ES-I3 (cell line): ENCODE measurements around the gene SMARCAL1.
"Not testable (repeated sequence)": the region's sequence is repeated elsewhere in the genome, so short reads cannot be mapped to it uniquely, and the experiment has no call there.

Experiments used
- H3K36me3 ChIP-seq: 2 replicates; pipeline ENCODE4 v1.6.1; 2013; ENCODE audit warnings: mild to moderate bottlenecking, low read length, control low read depth, moderate library complexity; ENCODE audit not compliant: insufficient read depth
- H3K4me1 ChIP-seq: 2 replicates; pipeline ENCODE4 v1.6.1; 2013; ENCODE audit warnings: mild to moderate bottlenecking, control low read depth, low read length; ENCODE audit not compliant: insufficient read depth
- H3K9ac ChIP-seq: 2 replicates; pipeline ENCODE4 v1.6.1; 2013; ENCODE audit warnings: low read depth, mild to moderate bottlenecking, low read length, moderate library complexity
- H3K9me3 ChIP-seq: 2 replicates; pipeline ENCODE4 v1.6.1; 2013; ENCODE audit warnings: mild to moderate bottlenecking, low read length, moderate library complexity; ENCODE audit not compliant: control insufficient read depth, insufficient read depth

SMARCAL1 gene

GRCh38 chr2:216502381-216503158 is 90.3 kb downstream of the SMARCAL1 start:
- no peaks in the 10 kb centered on the region for H3K9me3 ChIP-seq

DNA sequence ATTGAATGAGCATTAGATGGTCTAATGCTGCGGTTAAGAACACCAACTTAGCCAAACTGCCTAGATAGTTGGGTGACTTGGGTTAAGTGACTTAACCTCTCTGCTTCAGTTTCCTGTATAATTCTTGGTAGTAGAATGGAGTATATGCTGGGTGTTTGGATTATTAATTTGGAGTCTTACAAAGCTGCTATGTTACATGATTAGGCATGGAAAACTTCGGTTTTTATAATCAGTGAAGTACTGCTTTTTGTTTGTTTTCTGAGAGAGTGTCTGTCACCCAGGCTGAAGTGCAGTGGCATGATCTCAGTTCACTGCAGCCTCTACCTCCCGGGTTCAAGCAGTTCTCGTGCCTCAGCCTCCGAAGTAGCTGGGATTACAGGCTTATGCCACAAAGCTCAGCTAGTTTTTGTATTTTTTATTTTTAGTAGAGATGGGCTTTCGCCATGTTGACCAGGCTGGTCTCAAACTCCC is 90.9 kb downstream of the SMARCAL1 start:
- no peak overlapping the region for H3K9ac ChIP-seq
- H3K4me1 ChIP-seq = peaks cover 12% of the 10 kb centered on the region
- H3K36me3 ChIP-seq = peaks cover 51% of the 10 kb centered on the region
- H3K9me3 ChIP-seq = no peaks in the 10 kb centered on the region

More at GRCh38 chr2:216502381-216503158, 90.3 kb downstream of the SMARCAL1 start:
- H3K4me1 ChIP-seq = peaks cover 12% of the 10 kb centered on the region
- no peak overlapping the region for H3K9ac ChIP-seq
- peaks cover 49% of the 10 kb centered on the region for H3K36me3 ChIP-seq

DNA sequence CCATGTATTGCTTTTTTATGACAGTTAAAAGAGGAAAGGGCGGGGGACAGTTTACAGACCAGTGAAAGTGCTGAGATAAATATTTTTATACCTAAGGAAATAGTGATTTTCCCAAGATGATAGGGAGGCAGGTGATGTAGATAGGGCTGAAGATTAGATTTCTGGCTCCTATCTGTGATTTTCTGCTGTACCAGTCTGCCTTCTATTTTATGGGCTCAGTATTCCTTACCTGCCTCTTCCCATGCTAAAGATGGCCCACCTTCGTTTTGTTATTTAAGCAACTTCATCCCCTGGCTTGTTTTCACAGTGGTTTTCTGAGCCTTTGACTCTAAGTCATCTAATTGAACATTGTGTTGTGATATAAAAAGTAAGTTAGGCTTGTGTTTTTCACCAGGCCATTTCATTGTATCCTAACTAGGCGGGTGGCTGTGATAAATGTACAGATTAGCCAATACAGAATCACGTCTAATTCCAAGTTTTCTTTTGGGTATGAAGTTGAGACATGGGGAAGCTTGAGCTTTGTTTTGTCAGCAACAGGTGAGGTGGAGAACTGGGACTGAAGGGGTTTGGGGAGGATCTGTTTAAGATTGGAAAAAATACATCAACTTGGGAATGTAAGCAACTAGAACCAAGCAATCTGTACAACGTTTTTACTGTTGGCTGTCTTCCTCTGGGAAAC is 91.6 kb downstream of the SMARCAL1 start:
- Histone ChIP-seq H3K9me3 (no peaks in the 10 kb centered on the region), H3K4me1 (peaks cover 12% of the 10 kb centered on the region), H3K36me3 (peaks cover 53% of the 10 kb centered on the region), H3K9ac (no peak overlapping the region)

DNA sequence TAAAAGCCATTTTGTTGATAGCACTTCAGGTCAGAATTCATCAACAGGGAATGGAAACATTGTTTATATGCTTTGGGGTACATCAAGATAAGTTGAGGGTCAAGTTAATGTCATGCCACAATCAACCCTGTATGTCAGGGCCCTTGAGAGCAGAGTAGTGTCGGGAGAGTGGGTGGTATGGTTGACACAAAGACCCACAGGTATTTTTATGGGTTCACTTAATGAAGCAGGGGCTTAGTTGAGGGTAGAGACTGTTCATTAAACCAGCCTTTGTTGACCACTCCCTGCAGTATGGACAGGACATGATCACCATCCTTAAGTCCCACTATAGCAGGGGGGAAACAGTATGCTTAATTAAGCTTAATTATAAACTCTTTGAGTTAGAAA is 92.1 kb downstream of the SMARCAL1 start:
- Histone ChIP-seq H3K9me3 (no peaks in the 10 kb centered on the region), H3K36me3 (peaks cover 48% of the 10 kb centered on the region), H3K9ac (no peak overlapping the region), H3K4me1 (peaks cover 12% of the 10 kb centered on the region)

DNA sequence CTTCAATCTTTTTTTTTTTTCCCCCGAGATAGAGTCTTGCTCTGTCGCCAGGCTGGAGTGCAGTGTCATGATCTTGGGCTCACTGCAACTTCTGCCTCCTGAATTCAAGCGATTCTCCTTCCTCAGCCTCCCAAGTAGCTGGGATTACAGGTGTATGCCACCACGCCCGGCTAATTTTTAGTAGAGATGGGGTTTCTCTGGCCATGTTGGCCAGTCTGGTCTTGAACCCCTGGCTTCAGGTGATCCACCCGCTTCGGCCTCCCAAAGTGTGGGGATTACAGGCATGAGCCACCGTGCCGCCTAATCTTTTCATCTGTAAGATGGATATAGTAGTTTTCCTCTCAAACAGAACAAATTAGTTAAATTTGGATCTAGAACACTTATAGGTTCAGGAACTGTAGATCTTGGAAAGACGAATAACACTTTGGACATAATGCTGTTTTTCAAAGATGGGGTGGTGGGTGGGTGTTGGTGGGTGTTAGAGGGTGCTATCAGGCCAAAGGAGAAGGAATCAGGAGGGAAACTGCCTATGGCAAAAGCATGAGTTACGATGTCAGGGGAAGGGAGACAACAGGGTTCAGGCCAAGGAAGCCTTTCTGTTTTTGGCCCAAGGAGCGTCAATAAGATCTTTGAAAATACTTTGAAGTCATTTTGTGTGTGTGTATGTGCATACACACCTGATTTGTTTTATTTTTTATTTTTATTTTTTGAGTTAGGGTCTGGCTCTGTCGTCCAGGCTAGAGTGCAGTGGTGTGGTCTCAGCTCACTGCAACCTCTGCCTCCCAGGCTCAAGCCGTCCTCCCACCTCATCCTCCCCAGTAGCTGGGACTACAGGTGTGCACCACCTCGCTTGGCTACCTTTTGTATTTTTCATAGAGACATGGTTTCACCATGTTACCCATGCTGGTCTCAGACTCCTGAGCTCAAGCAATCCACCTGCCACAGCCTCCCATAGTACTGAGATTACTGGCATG is 93.1 kb downstream of the SMARCAL1 start:
- peaks cover 5% of the 10 kb centered on the region for H3K4me1 ChIP-seq
- no peak overlapping the region for H3K9ac ChIP-seq
- H3K9me3 ChIP-seq = no peaks in the 10 kb centered on the region
- peaks cover 38% of the 10 kb centered on the region for H3K36me3 ChIP-seq

GRCh38 chr2:216507220-216508160 is 95.2 kb downstream of the SMARCAL1 start:
- Histone ChIP-seq H3K36me3 (peaks cover 20% of the 10 kb centered on the region), H3K9me3 (no peaks in the 10 kb centered on the region), H3K4me1 (no peaks in the 10 kb centered on the region), H3K9ac (no peak overlapping the region)

DNA sequence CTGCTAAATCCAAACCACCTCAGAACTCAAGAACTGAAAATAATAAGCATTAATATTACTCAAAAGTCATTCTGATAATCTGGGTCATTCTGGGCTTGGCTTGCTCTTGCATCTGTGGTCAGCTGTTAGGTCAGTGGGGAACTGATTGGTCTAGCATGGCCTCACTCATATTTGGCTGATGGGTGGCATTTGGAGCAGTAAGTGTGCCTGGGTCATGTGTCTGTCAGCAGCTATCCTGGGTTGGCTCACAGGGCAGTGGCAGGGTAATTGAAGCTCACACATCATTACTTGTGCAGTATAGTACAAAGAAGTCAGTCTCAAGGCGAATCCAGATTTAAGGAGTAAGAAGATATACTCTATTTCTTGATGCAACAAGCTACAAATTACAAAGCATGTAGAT is 95.9 kb downstream of the SMARCAL1 start:
- no peaks in the 10 kb centered on the region for H3K4me1 ChIP-seq
- H3K9ac ChIP-seq = no peak overlapping the region
- peaks cover 13% of the 10 kb centered on the region for H3K36me3 ChIP-seq
- no peaks in the 10 kb centered on the region for H3K9me3 ChIP-seq

GRCh38 chr2:216516730-216517350 is 104.6 kb downstream of the SMARCAL1 start:
- Histone ChIP-seq H3K4me1 (peaks cover 5% of the 10 kb centered on the region; the same call in 1 of the 2 replicates), H3K9me3 (no peaks in the 10 kb centered on the region), H3K9ac (no peak overlapping the region), H3K36me3 (peaks cover 7% of the 10 kb centered on the region)

DNA sequence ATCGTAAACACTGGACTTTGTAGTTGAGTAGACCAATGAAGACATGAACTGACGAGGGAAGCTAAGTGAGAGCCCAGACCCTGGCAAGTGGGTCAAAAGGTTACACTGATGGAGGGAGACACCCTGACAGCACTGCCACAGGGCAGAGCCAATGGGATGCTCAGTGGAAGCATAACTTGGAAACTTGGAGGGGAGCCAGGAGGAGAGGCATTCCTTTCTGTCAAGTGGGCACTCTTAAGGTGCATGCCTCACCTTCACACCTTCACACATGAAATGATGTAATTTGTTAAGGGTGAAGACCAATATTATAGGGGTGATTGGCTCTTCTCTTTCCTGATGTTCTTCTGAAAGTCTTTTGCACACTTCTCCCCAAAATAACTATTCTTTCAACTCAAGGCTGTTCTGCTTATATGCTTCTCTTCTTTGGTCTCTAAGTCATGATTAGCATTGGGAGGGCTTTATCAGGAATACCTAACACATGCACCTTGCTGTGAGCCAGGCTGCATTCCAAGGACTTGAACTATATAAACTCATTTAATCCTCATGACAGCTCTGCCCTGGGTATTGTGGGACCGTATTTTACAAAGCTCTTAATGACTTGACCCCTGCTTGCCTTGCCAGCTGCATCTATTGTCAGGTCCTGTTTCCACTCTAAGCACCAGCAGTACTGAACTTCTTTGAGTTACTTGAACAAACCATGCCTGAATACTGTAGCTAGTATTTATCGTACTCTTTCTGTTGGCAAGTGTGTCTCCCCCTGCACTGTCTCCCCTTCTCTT is 105.4 kb downstream of the SMARCAL1 start:
- H3K36me3 ChIP-seq = peaks cover 7% of the 10 kb centered on the region
- no peaks in the 10 kb centered on the region for H3K9me3 ChIP-seq
- no peak overlapping the region for H3K9ac ChIP-seq
- H3K4me1 ChIP-seq = peaks cover 5% of the 10 kb centered on the region; the same call in 1 of the 2 replicates

DNA sequence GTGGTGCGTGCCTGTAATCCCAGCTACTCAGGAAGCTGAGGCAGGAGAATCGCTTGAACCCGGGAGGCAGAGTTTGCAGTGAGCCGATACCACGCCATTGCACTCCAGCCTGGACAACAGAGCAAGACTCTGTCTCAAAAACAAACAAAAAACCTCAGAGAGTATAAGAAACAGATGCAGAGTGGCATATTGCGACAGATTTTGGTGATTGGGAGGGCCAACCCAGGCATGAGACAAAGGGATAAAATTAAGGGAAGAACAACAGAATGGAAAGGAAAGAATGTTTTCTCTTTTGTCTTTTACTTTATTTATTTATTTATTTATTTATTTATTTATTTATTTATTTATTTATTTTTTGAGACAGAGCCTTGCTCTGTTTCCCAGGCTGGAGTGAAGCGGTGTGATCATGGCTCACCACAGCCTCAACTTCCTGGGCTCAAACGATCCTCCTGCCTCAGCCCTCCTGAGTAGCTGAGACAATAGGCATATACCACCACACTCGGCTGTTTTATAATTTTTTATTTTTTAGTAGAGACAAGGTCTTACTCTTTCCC is 106.4 kb downstream of the SMARCAL1 start:
- H3K9ac ChIP-seq, H3K9me3 ChIP-seq, H3K4me1 ChIP-seq, H3K36me3 ChIP-seq: not testable (repeated sequence)

- peaks cover 5% of the 10 kb centered on the region; the same call in 1 of the 2 replicates for H3K4me1 ChIP-seq
- peaks cover 7% of the 10 kb centered on the region for H3K36me3 ChIP-seq
- H3K9ac ChIP-seq = no peak overlapping the region
- H3K9me3 ChIP-seq = no peaks in the 10 kb centered on the region
These were observed 107.0 kb downstream of the SMARCAL1 start for GRCh38 chr2:216519154-216519762.

DNA sequence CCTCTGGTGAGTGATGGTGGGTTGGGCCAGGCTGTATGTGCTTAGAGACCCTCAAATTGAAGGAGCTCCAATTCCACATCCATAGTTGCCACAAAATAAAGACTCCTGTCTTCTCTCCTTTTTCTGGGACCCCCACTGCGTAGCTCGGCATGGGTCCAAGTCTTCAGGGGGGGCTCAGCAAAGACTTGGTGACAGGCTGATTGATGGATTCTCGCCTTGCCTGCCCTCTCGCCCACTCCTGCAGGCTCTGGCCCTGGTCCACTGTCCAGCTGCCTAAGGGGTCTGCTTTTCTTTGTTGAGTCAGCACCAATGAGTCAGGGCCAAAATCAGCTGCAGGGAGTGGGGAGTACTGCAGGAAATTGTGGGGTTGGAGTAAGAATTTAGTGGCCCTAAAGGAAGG is 107.8 kb downstream of the SMARCAL1 start:
- H3K4me1 ChIP-seq = peaks cover 5% of the 10 kb centered on the region; the same call in 1 of the 2 replicates

More for the DNA sequence above, 107.8 kb downstream of the SMARCAL1 start:
- H3K9me3 ChIP-seq = no peaks in the 10 kb centered on the region
- H3K36me3 ChIP-seq = peaks cover 7% of the 10 kb centered on the region
- no peak overlapping the region for H3K9ac ChIP-seq
